ENCODE measurements around the gene ME1.
"Not testable (repeated sequence)": the region's sequence is repeated elsewhere in the genome, so short reads cannot be mapped to it uniquely, and the experiment has no call there.

Gene ME1

DNA sequence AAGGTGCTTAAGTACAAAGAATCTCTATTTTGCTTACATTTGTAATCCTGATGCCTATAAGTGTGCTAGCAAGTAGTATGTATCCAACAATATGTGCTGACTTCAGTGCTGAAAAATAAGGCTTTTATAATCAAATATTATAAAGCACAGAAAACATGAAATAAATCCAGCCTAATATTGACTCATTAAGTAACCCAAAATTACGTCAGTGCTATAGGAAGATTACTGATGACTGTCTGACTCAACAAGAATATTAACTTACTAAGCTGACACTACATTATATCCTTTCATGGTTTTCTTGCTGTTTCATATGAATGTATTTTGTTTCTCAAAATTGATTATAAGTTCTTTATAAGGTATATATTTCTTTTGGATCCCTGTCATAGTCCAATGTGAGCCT lies 76.1 kb downstream of the ME1 start:
- DNase-seq, result no peak

DNA sequence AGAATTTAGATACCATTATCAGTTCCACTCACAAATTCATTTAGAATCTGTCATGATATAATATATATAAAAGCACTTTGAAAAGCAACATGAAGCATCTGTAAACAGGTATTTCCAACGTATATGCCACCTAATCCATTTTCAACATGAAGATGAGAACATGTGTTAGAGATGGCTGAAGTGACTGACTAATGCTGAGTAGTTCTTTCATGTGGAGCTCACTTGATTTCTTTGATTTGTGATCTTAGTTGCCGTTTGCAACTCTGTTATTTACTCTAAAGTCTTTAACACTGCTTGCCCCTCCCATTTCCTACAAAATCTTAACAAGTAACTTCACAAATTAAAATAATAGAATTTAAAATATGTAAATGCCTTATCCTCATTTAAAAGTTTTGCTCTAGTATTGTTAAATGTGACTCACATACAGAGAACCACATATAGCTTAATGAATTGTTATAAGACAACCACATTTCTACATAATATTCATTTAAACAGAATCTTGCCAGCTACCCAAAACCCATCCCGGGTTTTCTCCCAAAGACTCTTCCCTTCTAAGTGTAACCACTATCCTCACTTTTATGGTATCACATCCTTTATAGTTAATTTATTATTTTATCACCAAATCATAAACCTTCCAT lies 78.3 kb downstream of the ME1 start:
- DNase-seq, result no peak

DNA sequence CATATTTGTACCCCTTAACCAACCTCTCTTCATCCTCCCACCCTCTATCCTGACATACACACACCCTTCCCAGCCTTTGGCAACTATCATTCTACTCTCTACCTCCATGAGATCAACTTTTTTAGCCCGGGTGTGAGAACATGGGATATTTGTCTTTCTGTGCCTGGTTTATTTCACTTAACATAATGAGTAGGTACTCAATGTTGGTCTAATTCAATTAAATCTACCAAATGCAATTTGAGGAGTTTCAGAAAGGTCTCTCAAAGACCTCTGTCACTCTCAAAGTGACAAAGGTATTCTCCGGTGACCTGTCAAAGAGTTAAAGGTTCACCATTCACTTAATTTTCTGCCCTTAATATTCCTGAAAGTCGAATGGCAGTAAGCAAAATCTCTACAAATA lies 87.7 kb downstream of the ME1 start:
- no peak for DNase-seq

DNA sequence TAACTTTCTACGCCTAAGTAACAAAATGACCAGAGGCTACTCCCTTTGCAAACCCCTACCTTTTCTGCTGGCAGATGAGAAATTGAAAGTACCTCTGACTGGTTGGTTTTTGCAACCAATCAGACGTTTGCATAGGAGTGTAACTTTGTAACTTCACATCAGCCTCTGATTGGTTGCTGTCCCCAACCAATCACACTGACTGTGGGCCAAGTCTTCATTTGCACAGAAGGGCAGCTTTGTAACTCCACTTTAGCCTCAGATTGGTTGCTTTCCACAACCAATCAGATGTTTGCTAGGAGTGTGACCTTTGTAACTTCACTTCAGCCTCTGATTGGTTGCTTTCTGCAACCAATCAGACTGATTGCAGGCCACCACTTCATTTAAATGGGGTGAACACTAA lies 89.1 kb downstream of the ME1 start:
- DNase-seq, result no peak

DNA sequence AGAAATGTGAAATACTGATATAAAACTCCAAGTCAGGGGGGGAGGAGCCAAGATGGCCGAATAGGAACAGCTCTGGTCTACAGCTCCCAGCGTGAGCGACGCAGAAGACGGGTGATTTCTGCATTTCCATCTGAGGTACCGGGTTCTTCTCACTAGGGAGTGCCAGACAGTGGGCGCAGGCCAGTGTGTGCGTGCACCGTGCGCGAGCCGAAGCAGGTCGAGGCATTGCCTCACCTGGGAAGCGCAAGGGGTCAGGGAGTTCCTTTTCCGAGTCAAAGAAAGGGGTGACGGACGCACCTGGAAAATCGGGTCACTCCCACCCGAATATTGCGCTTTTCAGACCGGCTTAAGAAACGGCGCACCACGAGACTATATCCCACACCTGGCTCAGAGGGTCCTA lies 96.9 kb downstream of the ME1 start:
- DNase-seq, result not testable (repeated sequence)

DNA sequence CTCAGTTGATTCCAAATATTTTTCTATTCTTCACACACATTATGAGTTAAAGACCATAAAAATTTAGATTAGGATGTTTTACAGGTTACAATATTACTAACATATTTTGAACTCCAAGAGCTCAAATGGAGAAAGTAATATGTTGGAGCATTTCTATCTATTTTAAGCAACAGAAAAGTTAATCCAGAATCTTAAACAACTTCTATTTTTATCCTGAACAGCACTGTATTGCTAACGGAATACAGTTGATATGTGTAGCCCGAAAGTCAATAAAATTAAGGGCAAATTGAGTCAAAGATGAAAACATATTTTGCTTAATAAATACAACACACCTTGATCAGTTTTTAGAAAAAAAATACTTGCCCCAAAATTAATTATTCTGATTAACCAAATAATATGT lies 97.4 kb downstream of the ME1 start:
- DNase-seq, result no peak

DNA sequence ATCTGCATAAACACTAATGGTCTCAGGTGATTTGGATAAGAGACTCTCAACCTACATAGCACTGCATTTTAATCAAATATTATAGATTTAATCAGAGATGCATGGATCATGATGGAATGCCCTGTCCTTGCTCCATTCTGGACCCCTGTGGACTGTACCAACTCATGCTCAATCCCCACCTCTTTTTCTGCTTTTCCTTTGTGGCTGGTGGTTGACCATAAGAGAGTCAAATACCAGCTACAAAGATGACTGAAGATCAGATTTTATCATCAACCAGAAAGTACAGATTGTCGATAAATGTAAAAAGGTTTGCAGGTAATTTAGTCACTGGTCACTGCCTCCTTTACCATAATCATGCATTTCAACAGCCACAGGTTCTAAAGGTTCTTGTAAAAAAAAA lies 116.2 kb downstream of the ME1 start:
- DNase-seq, result no peak

DNA sequence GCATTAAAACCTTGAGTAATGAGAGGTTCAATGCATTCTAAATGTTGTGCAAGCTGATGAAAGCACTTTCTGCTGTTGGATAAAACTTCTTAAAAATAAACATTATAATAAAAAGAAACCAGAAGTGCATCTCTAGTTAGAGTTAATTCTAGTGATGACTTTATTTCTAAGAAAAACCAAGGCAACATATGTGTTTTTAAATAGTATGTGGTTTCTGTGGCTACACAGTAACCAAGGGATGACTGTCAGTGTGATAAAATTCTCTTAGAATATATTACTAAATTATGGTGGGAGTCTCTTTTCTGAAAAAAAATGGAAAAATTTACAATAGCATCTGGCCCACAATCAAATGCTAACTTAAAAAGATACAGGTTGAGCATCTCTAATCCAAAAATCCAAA lies 117.0 kb downstream of the ME1 start:
- no peak for DNase-seq

DNA sequence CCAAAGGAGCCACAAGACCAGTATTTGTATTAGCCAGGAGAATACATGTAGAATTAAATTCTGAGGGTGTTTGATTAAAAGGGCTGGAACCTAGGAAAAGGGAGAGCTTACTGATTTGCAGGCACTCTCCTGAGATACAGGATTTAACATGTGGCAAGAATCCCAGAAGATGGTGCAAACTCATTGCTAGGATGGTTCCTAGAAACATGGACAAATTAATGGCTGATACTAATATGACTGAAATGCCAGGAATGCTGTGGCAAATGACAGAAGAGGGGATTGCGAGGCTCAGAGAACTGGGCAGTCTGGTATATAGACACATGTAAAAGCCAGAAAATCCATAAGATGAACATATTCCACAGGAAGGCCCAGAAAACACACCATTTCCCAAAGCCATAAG lies 119.6 kb downstream of the ME1 start:
- DNase-seq, result no peak

DNA sequence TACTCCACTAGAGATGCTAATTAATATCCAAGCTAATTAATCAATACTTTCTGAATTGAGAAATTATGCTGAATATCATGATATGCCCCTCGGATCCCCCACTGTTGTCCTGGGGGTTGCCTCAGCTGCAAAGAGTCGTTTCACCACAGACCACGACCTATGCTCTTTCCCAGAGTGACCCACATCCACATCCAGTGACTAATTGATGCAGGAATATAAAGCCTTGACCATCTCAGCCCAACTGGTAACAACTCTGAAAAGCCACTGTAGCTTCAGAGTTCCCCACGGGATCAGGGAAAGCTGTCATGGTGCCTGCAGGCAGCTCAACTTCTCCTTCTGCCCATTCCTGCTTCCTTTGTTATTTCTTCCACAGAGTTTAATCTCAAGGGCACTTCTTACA lies 120.8 kb downstream of the ME1 start:
- DNase-seq, result no peak

DNA sequence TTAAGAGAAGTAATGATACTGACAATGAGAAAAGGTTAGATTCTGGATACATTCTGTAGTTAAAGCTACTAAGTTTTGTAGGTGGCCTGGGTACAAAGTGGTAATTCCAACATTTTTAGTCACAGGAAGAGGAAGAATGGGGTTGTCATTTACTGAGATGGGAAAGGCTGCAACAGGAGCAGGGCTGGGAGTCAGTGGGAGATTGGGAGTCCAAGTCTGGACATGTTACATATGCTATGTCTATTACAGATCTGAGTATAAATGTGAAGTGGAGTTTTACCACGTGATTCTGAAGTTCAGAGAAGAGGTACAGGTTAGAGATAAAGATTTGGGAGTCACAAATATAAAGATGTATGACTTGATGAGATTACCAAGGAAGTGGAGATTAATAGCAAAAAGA lies 121.5 kb downstream of the ME1 start:
- DNase-seq, result no peak

DNA sequence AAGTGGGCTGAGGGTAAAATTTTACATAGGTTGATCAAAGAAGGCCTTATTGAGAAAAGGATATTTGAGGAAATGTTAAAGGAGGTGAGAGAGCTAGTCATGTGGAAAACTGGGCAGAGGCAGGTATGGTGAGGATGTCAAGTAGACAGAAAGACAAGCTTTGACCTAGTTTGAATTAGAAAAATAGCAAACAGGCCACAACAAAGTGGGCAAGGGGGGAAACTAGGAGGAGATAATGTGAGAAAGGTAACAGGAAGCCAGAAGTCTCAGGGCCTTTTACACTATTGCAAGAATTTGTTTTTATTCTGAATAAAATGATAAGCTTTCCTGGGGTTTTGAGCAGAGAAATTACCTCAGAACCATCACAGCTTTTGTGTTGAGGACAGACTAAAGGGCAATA lies 122.0 kb downstream of the ME1 start:
- no peak for DNase-seq

DNA sequence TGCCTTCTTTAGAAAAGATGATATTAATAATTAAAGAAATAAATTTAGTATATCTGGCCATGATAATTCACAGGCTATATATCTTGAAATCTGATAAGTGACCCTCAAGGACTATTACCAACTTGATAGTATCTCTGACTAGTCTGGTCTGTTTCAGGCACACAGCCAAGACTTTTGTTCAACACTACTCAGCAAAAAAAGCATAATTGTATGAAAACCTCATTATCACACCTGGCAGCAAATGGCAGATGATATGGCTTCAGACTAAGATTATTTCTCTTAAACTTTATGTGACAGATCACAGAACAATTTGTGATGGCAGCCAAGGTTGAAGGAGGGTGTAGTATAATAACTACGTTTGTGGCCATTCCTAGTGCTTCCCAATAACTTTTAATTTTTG lies 123.0 kb downstream of the ME1 start:
- DNase-seq, result no peak

DNA sequence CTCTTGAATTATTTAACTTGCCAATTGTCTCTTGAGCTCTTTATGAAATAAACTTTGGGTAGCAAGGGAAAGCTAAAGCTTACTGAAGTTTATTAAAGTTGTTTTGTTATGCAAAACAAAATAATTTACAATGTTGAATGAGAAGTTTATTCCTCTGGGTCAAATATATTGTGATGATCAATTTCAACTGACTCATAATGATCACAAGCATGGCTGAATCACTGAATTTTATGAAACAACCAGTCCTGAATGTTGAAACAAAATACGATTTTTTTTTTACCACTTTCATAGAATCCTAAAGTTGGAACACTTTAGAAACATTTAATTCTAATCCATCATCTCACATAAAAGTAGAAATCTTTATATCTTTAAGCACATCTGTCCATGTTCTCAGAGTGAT lies 127.4 kb downstream of the ME1 start:
- DNase-seq, result no peak

DNA sequence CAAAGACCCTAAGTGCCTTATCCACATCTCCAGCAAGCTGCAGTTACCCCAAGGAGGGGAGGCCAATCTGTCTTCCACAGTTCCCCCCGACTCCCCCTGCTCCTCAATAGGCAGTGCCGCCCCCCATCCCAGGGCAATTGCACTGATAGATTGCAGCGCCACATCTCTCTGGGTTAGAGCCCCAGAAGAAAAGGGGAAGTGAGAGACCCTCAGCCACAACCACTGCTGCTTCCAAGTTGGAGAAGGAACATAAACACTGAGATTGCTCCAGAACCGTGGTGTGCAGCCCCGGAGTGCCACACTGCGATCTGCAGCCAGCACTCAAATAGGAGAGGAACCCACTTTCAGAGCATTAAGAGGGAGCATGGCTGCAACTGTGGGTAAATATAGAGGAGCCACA lies 136.2 kb downstream of the ME1 start:
- no peak for DNase-seq

DNA sequence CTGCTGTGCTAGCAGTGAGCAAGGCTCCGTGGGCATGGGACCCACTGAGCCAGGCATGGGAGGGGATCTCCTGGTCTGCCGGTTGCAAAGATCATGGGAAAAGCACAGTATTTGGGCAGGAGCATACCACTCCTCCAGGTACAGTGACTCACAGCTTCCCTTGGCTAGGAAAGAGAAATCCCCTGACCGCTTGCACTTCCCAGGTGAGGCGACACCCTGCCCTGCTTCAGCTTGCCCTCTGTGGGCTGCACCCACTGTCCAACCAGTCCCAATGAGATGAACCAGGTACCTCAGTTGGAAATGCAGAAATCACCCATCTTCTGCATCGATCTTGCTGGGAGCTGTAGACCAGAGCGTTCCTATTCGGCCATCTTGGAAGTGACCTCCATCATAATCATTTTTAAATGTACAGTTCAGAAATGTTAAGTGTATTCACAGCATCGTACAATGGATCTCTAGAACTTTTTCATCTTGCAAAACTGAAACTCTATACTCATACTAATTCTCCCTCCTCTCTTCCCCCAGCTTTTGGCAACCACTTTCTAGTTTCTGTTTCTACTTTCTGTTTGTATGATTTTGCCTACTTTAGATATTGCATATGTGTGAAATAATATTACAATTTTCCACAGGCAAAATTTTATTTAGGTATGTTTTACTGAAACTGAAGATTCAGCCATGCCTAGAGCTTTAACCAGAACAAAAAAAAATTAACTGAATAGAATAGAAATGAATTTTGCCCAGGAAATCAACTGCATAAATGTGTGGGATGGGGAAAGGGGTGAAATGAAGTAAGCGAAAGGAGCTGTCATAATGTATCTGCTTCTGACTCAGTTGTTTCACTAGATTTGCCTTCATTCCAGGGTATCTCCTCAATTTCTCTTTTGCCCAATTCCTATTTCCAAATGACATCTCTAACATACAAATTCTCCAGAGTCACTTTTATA lies 137.7 kb downstream of the ME1 start:
- no peak for DNase-seq

DNA sequence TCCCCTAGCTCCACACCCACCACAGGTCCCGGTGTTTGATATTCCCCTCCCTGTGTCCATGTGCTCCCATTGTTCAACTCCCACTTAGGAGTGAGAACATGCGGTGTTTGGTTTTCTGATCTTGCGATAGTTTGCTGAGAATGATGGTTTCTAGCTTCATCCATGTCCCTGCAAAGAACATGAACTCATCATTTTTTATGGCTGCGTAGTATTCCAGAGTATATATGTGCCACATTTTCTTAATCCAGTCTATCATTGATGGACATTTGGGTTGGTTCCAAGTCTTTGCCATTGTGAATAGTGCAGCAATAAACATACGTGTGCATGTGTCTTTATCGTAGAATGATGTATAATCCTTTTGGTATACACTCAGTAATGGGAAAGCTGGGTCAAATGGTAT lies 143.6 kb downstream of the ME1 start:
- not testable (repeated sequence) for DNase-seq

DNA sequence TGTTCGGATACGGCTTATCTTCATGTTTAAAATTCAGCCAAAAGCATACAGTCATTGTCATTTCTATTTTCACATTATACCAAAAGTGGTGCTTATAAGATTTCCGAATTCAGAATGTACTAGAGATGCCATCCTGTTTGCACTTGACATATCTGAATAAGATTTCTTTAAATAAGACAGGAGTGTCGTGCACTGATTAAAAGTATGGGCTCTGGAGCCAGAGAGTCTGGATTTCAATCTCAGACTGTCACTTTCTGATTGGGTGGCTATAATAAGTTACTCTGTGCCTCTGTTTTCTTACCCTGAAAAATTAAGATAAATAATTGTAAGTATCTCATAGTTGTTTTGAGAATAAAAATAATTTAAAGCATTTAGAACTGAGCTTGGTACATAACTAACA lies 144.9 kb downstream of the ME1 start:
- no peak for DNase-seq

DNA sequence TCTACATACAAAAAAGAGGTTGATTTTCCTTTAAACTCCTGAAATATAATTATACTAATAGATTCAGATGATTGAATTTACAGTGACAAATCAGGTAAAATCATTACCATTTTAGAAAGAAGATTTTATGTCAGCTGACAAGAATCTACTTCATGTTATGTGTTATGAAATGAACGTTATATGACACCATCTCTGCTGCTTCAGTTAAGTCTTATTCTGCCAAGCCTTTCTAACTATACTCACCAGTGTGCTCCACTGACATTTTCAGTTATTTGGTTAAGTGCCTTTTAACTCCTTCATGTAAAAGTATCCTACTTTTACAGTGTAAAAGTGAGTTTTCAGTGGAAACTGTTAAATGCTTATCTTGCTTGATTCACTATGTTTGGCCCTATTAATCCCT lies 157.3 kb downstream of the ME1 start:
- no peak for DNase-seq

DNA sequence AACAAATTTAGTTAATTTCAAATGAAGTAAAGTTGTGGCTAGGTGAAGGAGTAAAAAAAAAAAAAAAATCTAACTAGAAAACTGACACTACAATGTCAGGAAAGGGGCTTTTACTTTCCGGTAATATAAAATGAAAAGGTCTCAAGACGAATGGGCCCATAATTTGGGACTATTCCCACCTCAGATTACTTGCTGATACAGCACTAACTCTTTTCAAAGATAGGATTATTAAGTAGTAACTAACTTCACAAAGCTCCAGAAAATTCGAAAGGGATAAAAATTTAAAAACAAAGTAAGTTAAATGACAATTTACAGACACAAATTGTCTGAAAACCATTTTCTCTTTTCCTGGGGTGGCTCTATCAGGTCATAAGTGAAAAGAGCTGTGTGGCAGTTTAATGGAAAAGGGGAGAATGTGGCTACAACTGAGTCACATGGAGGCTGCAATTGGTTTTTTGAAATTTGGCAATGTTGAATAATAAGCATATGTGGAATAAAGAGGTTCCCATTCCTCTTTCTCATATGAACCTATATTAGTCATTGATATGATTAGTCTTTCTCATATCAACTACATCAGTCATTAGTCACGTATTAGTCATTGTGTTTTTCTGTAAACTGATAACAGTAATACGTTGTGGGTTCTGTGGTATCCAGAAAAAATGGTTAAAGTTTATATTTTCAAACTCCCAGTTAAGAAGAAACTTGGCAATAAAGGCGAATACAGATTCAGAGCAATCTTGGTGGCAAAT lies 159.7 kb downstream of the ME1 start:
- no peak for DNase-seq

DNA sequence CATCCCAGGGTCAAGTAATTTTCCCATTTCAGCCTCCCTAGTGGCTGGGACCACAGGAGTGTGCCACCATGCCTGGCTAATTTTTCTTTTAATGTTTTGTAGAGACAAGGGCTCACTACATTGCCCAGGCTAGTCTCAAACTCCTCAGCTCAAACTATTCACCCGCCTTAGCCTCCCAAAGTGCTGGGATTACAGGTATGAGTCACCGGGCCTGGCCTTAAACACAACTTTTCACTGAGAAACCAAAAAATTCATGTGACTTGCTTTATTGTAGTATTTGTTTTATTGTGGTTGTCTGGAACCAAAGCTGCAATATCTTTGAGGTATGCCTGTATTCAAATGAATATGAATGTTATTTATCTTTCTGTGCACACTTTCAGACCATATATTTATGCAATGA lies 165.5 kb downstream of the ME1 start:
- DNase-seq, result no peak

DNA sequence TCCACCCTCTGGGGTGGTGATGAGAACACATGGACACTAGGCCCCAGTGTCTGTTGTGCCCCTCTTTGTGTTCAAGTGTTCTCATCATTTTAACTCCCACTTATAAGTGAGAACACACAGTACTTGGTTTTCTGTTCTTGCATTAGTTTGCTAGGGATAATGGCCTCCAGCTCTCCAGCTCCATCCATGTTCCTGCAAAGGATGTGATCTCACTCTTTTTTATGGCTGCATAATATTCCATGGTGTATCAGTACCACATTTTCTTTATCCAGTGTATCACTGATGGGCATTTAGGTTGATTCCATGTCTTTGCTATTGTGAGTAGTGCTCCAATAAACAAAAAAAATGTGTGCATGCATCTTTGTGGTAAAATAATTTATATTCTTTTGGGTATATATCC lies 170.3 kb downstream of the ME1 start:
- no peak for DNase-seq

DNA sequence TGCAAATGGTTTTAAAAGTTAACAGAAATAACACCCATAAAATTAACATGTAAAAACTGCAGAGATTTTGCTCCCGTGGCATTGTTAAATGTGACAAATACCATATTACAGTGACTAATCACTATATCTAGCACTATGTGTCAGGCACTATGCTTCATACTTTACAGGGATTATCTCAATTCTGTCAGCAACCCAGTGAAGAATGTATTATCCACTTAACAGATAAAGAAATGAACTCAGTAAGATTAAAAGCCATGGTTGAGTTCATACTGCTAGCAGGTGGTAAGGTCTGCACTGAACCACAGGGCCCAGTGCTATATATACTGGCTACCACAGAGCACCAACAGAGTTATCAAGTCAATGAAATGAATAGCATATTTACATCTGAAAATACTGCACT lies 172.3 kb downstream of the ME1 start:
- no peak for DNase-seq

Measured in right kidney (tissue), 1 donor.